Right forelimb (tissue), 1 donor: ENCODE data around the gene POLH.
"Not testable (repeated sequence)": the region's sequence is repeated elsewhere in the genome, so short reads cannot be mapped to it uniquely, and the experiment has no call there.

Source experiments
- DNase-seq: peaks from one replicate; pipeline ENCODE4 v3.0.0-alpha.2; 2018

The POLH gene

DNA sequence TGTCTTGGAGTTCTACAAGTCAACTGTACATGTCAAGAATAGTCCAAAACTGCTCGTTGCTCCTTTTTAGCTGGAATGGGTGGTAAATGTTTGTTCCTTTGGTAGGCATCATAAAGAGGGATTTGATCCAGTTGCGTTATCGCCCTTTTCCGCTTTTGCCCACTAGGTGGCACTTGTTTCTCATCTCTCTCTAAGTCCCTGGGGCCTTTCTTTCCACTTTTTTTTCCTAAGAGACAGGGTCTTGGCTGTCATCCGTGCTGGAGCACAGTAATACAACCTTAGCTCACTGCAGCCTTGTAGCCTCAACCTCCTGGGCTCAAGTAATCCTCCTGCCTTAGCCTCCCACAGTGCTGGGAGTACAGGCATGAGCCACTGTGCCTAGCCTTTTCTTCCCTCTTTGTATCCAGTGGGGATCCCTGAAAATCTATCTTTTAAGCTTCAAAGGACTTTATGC lies 32.4 kb downstream of the POLH start:
- peak; percentile 69 for DNase-seq

DNA sequence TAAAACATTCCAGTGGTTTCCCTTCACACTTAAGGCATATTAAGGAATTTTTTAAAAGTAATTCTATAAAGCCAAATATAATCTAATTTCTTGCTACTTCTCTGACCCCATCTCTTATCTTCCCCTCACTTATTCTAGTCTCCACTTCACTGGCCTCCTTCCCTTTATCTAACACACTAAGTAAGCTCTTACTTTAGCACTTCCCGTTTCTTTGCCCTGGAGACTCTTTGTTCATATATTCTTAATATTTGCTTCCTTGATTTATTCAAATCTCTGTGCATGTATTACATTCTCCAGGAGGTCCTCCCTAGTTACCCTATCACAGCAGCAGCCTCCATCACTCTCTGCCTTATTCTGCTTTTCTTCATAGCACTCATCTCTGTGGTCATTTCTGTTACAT lies 32.8 kb downstream of the POLH start:
- no peak for DNase-seq

DNA sequence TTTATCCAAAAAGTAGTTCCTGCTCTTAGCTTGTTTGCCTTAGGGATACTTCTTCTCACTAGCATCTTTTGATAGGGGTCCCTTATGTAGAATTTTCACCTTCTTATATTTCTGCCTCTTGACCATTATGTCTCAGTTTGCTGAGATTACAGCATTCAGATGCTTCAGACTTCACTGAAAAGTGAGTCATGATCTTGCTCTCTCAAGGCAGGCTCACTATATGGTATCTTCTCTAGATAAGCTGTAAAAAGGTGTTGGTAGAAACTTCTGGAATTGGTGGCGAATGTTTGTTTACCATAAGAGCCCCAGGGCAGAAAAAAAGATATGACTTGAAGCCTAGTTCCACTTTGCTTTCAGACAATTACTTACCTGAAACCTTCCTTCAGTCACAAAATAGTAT lies 33.4 kb downstream of the POLH start:
- no peak for DNase-seq

DNA sequence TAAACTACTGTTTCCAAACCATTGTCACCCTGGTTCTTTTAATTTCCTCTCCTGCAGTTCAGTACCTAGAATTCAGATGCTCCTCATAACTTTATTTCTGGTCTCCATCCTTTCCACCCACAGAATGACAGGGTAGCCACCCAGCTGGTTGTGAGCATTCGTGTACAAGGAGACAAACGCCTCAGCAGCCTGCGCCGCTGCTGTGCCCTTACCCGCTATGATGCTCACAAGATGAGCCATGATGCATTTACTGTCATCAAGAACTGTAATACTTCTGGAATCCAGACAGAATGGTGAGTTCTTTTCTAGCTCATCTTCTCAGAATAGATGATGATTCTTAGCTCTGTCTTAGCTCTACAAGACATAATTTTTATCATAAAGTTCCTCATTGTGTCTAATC lies 34.4 kb downstream of the POLH start:
- no peak for DNase-seq

DNA sequence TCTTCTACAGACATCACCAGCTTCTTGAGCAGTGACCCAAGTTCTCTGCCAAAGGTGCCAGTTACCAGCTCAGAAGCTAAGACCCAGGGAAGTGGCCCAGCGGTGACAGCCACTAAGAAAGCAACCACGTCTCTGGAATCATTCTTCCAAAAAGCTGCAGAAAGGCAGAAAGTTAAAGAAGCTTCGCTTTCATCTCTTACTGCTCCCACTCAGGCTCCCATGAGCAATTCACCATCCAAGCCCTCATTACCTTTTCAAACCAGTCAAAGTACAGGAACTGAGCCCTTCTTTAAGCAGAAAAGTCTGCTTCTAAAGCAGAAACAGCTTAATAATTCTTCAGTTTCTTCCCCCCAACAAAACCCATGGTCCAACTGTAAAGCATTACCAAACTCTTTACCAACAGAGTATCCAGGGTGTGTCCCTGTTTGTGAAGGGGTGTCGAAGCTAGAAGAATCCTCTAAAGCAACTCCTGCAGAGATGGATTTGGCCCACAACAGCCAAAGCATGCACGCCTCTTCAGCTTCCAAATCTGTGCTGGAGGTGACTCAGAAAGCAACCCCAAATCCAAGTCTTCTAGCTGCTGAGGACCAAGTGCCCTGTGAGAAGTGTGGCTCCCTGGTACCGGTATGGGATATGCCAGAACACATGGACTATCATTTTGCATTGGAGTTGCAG lies 37.9 kb downstream of the POLH start:
- DNase-seq = no peak

DNA sequence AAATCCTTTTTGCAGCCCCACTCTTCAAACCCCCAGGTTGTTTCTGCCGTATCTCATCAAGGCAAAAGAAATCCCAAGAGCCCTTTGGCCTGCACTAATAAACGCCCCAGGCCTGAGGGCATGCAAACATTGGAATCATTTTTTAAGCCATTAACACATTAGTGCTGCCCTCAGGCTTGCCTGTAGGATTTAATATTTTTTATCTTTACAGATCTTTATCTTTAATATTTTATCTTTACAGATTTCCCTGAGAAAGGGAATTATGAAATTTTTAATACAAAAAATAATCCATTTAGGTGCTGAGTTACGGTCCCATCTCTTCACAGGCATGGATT lies 38.4 kb downstream of the POLH start:
- DNase-seq = no peak

DNA sequence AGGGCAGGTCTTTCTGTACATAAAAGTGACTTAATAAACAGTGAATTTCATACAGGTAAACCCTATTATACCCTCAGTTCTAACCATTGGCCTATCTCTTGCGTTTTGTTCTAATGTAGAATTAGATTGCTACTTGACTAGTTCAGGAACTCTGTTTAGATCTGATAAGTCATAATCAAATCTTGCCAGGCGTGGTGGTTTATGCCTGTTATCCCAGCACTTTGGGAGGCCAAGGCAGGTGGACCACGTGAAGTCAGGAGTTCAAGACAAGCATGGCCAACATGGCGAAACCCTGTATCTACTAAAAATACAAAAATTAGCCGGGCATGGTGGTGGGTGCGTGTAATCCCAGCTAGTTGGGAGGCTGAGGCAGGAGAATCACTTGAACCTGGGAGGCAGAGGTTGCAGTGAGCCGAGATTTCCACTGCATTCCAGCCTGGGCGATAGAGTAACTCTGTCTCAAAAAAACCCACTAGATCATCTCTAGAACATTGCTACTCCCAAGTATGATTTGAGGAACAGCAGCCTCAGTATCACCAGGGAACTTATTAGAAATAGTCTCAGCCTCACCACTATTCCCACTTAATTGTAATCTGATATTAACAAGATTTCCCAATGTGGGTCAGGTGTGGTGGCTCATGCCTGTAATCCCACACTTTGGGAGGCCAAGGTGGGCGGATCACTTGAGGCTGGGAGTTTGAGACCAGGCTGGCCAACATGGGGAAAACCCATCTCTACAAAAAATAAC lies 40.9 kb downstream of the POLH start:
- no peak for DNase-seq

DNA sequence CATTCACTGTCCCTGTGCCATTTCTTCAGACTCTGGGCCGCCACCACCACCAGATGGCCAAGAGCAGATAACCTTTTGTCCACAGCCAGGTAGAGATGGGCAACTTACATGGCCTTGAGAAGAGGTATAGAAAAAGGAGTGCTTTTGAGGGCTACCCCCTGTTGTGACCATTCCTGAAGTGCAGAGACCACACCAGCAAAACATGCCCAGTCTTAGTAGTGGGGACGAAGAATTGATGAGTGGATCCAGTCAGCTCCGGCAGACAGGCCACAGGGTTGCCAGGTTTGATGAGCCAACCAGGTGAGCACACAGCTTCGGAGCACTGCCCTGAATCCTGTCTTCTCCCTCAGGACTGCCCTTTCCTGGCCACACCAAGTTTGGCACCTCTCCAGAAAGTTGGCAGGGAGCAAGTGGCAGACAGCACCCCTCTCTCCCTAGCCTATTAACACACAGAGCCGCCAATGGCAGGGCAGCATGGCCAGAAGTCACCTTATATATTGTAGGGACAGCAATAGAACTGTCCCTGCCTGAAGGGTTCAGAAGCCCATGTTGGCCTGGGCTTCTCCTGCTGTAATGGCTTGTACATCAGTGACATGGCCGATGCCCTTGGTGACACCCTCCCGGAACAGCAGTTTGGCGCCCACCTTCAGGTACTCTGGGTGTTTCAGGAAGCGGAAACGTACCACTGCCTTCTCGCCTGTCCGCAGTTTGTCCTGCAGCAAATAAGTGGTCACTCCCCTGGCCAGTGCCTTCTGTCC lies 45.3 kb downstream of the POLH start:
- DNase-seq = no peak

DNA sequence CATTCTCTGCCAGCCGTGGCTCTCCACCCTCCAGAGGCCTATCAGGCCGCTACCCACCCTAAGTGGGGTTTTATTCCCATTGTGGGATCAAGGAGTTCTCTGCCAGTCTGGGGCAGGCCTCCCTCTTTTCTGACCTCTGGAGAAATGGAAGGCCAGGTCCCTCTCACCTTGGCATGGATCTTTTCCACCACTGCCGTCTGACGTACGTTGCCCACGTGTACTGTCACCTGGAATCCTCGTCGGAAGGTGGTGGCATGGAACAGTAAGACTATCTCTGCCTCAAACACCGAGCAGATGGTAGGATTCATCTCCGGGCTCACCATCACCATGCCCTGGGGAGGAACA lies 45.8 kb downstream of the POLH start:
- DNase-seq = no peak

DNA sequence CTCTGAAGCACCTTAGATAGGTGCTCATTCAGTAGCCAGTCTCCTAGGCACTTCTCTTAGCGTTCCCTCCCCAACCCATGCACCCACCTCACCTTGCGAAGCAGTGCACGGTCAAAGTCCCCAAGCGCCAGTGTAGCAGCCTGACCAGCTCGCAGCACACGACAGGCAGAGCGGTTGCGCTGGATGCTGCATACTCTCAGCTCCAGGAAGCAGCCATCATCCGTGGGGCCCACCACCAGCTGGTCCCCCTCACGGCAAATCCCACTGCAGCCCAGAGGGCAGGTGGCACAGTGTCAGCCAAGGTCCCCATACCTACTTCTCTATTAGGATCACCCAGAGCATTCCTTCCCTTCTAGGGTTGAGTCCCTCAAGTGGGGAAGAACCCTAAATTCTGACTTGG lies 46.6 kb downstream of the POLH start:
- no peak for DNase-seq

DNA sequence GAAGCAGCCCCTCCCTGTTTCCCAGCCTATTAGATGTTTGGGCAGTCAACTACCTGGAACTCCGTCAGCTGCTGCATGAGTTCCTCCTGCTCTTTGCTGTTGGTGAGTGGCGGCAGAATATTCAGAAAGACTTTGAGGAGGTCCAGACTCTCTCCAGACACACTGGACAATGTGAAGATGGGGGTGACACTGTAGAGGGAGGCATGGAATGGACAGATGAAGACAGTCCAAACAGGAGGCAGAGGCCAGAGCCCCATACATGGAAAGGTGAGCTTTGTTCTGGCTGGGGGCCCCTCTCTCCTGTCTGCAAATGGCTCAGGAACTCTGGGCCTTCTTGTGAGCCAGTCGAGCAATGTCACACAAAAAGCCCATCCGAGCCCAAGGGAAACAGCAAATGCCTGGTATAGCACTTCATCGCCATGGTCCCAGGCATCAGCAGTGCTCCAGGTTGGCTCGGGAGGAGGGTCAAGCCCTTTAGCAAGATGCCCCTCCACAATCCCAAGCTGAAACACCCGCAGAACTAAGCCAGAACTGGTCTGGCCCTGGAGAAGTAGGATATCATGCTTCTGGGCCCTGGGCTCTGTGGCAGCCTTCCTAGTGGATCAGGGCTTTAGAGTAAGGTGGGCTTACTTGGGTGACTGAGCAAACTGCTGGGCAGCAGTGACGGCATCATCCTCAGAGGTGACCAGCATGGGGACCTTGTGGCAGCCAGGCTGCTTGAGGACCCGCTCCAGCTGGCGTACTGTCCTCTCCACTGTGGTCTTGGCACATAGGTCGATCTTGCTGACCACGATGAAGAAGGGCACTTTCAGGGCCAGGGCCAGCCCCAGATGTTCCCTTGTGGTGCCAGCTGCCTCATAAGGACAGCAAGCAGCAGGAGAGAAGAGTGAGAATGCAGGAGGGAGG lies 48.1 kb downstream of the POLH start:
- peak; percentile 35 for DNase-seq

DNA sequence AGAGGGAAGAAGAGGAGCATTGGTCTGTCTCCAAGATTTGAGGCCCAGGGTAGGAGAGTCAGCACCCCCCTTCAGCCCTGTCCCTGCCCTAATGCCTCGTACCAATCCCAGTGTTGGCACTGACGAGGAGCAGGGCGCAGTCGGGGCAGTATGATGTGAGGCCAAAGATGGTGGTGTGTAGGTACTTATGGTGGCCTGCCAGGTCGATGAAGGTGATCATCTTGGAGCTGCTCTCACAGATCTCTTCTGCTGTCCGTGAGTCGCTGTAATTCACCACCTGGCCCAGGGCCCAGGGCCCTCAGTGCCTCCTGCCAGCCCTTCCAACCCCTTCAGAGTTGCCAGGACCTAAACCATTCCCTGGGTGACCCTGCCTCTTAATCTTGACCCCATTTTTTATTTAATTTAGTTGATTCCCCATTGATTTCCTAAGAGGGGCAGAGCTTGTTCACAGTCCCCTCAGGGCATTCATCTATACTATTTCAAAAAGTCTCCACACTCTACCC lies 48.9 kb downstream of the POLH start:
- DNase-seq = no peak

DNA sequence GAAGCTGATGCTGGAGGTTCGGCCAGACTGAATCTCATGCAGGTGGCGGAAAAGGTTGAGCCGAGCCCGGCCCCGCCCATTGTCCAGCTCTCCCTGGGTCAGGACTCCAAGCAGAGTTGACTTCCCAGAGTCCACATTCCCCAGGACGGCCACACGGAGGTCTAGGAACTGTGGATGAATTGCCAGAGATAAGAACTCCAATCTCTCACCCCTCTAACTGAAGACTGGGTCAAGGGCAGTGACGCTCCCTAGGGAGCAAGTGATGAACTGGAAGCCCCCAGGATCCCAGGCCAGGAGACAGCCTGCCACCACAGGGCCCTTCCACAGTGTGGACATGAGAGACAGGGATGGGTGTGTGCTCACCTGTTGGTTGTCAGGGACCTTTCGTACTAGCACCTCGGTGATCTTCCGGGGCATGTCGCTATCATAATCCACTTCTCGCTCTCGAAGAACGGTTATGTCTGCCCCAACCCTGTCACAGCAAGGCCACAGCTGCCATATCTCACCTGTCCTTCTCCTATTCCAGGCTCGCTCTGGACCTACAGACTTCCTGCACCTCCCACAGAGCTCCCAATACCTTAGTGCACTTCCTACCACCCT lies 49.5 kb downstream of the POLH start:
- DNase-seq = no peak

DNA sequence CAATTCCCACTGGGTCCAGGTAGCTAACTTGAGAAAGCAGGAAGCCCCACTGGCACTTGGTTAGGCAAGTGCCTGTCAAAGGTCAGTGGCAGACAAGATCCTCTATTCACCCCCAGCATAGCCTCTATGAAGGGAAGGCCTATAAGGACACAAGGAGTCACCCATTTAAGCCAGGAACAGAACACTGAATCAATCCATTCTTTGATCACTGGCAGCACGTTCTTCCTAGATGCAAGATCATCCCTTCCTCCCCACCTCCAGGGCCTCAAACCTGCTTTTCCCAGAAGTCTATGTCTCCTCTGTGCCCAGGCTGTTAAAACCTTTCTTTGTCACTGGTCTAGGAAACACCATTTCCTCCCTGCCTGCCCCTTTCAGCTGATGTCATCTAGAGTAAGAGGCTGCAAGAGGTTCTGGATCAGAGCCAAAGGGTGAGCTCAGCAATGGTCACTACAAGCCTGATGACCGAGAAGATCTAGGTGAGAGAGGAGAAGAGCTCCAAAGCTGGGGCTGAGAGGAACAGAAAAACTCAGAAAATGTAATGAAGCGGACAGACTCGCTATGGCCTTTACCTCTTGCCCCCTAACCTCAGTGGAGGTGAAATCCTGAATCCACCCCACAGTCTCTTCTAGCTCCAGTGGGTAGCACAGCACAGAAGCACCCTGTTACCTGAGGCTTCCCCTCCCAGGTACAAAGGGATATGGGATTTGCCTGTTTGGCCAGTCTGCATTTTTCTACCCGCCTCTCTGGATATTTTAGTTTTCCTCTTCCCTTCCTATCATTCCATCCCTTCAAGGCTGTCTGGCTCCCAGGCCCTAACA lies 51.2 kb downstream of the POLH start:
- DNase-seq = peak; percentile 53

DNA sequence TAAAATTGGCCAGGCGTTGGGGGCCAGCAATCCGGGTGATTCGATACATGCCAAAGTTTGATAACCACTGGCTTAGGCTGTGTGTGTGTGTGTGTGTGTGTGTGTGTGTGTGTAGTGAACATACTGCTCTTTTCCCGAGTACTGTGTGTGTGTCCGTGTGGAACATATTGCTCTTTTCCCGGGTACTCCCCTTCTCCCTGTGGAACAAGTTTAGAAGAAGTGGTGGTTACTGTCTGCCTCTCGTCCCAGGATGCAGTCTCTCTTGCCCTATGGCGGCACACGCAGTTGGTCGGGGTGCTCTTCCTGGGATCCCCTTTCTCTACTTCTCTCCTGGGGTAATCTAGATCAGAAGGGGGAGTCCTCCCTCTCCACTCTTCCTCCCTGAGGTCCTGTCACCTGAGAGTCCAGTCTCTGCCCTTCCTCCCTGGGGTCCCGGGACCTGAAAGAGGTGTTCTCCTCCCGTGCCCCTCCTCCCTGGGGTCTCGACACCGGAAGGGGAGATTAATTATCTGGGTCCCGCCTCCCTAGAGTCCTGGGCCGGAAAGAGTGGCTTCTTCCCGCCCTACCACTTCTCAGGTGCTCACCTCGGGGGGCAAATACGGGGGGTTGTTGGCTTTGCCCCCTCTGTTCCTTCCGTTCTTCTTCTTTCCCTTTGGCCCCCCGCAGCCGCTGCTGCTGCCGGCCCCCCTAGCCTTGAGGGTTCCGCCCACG lies 52.6 kb downstream of the POLH start:
- DNase-seq = peak; percentile 63

DNA sequence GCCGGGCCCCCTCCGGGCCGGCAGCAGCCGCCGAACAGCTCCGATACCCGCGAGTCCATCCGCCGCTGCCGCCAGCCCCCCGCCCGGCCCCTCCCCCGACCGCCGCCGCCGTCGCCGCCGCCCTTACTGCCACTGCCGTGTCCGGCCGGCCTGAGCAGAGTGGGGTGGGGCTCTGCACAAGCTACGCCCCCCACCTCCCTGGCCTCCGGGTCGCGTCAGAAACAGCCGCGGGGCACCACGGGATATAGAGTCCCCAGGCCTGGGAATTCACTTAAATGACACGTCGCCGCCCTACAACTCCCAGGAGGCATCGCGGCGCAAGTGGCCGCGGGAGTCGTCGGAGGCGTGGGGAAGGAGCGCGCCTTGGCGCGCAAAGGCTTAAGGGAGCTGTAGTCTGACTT lies 53.1 kb downstream of the POLH start, which contains the start of gene GTPBP2:
TSS of gene GTPBP2 (minus strand) at position 161 of the 401 bp plus-strand sequence. CDS start at position 59, 102 bp downstream.
- peak; percentile 99 for DNase-seq

DNA sequence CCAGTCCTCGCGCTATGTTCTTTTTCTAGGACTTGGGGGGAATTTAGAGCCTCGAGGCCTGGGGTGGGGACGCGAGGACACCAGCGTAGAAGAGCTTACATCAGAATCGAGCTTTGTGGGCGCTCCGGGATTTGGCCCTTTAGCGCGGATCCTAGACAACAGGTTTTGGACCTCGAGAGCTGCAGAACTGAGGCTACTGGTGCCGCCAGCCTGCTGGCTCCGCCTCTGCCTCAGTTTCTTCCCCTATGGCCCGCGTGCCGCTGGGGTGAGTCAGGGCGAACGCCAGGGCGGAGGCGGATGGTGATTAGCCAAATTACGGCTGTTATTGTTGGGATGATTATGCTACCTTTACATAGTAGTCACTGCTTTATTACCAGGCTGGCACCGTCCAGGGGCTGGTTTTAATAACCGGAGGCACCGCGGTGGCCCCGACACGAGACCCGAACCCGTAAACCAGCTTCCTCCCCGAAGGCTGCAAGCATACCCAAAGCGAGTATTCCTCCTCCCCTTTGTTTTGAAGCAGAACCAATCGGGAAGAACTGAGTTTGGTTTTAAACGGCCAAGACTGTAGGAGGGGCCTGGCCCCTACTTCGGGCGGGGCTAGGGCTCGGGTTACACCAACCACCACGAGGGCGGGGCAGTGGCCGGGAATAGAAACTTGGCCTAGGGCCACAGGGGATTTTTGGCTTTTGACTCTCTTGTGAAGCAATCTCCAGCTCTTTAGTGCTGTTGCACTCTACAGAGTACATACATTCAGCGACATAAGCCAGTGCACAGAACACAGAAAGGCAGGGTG lies 53.7 kb downstream of the POLH start:
- DNase-seq = peak; percentile 99

DNA sequence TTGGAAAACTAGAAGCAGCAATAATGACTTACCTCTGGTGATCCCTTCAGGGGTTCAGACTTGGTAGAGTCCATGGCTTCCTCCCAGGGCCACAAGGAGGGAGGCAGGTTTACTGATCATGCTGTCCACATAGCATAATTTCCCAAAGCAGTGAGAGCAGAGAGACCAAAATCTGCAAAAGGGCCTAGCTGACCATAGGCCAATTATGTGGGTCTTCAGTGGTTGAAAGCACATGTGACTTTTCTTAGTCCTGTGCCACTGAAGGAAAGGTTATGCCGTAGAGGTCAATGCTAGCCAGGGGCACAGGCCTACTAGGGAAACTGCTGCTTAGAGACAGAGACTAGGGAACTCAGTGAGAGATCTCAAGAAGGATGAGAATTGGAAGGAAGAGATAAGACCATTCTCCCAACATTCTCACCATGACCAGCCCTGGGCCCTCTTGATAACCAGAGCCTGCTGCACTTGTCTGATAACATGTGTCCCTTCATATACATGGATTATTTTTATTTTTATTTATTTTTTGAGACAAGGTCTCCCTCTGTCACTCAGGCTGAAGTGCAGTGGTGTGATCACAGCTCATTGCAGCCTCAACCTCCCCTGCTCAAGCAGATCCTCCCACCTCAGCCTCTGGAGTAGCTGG lies 55.1 kb downstream of the POLH start:
- no peak for DNase-seq

DNA sequence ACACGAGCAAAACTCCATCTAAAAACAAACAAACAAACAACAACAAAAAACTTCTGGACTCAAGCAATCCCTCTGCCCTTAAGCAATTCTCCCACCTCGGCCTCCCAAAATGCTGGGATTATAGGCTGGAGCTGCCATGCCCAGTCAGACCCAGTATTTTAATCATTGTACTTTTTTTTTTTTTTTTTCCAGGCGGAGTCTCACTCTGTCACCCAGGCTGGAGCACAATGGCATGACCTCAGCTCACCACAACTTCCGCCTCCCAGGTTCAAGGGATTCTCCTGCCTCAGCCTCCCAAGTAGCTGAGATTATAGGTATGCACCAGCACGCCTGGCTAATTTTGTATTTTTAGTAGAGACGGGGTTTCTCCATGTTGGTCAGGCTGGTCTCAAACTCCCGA lies 57.0 kb downstream of the POLH start:
- DNase-seq = not testable (repeated sequence)
